GM21528 (cell line): ENCODE data around the gene DHX36.

Experiments used
- ATAC-seq: cut with Tn5 transposase; IDR thresholded peaks from one replicate; pipeline ENCODE4 v1.9.1; 2021; ENCODE audit warnings: mild to moderate bottlenecking, moderate library complexity; ENCODE audit not compliant: unreplicated experiment, low FRiP score

Gene DHX36, protein sequence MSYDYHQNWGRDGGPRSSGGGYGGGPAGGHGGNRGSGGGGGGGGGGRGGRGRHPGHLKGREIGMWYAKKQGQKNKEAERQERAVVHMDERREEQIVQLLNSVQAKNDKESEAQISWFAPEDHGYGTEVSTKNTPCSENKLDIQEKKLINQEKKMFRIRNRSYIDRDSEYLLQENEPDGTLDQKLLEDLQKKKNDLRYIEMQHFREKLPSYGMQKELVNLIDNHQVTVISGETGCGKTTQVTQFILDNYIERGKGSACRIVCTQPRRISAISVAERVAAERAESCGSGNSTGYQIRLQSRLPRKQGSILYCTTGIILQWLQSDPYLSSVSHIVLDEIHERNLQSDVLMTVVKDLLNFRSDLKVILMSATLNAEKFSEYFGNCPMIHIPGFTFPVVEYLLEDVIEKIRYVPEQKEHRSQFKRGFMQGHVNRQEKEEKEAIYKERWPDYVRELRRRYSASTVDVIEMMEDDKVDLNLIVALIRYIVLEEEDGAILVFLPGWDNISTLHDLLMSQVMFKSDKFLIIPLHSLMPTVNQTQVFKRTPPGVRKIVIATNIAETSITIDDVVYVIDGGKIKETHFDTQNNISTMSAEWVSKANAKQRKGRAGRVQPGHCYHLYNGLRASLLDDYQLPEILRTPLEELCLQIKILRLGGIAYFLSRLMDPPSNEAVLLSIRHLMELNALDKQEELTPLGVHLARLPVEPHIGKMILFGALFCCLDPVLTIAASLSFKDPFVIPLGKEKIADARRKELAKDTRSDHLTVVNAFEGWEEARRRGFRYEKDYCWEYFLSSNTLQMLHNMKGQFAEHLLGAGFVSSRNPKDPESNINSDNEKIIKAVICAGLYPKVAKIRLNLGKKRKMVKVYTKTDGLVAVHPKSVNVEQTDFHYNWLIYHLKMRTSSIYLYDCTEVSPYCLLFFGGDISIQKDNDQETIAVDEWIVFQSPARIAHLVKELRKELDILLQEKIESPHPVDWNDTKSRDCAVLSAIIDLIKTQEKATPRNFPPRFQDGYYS

GRCh38 chr3:154323891-154324738, at the start of gene DHX36:
Gene DHX36, minus strand, starts transcription at chr3:154324487. Its CDS starts 71 bp downstream, at chr3:154324416.
- peak; percentile 95 for ATAC-seq

DNA sequence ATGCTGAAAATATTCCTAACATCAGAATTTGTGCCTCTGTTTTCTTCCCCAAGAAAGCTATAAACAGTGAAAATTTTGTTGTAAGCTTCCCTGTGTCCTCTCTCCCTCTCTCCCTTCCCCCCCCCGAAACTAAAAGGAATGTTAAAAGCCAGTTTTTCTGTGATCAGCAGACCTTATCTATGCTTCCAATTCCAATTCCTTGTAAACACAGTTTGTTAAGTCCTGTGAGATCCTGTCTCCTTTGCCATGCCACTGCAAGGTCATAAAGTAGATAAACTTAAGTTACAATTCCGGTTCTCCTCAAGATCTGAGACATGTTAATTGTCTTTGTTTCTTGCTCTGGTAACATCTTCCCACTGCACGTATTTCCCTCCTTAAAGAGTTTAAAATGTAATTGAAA, 42.9 kb upstream of the DHX36 start:
- no peak for ATAC-seq

DNA sequence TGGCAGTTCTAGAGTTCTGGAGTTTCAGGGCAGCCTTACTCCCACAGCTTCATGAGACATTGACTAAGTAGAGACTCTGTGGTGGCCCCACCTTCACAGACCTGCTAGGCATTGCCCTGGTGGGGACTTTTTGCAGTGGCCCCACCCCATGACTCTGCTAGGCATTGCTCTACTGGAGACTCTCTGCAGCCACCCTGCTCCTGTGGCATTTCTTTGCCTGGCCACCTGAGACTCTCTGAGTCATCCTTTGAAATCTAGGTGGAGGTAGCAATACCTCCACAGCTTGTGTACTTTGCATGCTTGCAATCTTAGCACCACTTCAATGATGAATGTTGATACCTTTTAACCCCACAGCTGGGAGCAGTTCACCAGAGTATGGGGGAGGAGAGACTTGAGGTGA, 40.6 kb upstream of the DHX36 start:
- ATAC-seq: no peak

- no peak for ATAC-seq
Measured at GRCh38 chr3:154361099-154361498, 36.8 kb upstream of the DHX36 start.

DNA sequence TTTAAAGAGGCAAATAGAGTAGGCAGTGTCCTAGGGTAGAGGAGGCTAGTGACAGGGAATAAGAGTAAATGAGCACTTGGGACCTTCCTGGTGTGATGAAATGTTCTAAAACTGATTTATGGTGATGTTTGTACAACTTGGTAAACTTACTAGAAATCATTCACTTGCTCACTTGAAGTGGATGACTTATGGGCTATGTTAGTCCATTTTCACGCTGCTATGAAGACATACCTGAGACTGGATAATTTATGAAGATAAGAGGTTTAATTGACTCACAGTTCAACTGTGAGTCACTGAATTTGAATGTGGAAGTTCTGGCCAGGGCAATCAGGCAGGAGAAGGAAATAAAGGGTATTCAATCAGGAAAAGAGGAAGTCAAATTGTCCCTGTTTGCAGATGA, 31.7 kb upstream of the DHX36 start:
- no peak for ATAC-seq

DNA sequence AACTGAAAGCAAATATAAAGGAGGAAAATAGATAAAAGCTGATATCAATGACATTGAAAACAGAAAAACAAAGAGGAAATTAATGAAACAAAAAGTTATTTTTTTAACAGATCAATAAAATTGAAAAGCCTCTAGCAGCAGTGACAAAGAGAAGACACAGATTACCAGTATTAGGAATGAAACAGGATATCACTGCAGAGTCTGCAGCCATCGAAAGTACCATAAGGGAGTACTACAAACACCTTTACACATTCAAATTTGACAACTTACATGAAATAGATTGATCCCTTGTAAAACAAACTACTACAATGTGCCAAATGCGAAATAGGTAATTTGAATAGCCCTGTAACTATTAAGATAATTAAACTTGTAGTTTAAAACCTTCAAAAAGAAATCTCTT, 24.9 kb upstream of the DHX36 start:
- no peak for ATAC-seq

DNA sequence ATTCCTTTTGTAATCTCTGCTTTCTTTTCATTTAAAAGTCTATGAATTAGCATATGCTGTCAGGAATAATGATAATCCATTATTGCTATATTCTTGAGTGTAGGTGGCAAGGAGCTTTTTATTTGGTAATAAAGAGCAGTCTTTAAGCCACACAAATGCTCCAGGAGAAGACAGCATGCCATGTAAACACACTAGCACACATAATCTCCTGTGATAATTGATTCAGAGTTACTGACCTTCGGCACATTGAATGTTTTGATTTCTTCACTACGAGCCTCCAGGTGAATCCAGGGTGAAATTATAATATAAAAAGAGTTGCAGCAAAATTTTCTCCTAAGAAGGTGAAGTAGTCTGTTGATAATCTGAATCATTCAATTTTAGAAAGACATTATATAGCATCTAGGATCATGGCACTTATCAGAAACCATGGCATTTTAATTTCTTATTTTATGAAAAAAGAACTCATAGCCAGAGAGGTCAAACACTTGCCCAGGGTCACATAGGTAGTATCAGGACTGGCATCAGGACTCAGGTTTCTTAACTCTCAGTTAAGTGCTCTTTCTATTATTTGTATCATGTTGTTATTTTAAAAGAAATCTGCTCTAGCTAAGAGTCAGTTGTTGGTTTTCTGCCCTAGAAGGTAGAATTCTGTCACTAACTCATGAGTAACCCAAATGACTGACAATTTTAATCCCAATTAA, 21.3 kb upstream of the DHX36 start:
- ATAC-seq: no peak

DNA sequence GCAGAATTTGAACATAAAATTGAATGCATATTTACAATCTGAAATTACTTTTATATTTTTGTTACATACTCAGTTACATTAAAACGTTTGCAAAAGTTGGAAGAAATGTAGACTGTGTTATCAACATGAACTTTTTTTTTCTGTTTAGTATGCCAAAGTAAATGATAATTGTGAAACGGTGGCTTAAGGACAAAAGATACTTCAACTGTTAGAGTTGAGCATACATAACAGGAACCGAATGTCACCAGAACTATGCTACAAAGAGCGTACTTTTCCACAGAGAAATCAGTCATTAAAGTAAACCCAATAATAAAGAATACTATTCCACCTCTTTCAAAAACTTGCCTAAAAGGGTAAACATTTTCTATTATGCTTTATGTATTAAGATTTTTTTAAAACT, 14.3 kb upstream of the DHX36 start:
- ATAC-seq: no peak

GRCh38 chr3:154338008-154338407, 13.7 kb upstream of the DHX36 start:
- no peak for ATAC-seq

DNA sequence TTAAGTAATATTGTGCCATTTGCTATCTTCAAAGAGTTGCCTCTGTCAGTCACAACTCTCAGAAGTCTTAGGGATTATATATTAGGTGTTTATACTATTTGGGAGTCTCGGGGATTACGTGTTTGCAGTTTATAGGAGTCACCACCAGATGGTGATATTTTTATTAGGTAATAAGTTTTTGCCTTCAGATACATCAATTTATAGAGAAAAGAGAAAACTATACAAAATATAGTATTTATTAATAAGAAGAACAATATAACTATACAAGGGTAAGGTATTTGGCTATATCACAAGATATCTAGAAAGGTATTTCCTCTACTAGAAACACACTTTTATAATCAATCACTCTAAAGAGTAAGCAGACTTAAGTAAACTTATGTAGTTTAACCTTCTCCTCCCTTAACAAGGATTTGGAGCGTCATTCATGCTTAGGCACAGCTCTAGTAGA, 10.7 kb upstream of the DHX36 start:
- ATAC-seq: no peak

DNA sequence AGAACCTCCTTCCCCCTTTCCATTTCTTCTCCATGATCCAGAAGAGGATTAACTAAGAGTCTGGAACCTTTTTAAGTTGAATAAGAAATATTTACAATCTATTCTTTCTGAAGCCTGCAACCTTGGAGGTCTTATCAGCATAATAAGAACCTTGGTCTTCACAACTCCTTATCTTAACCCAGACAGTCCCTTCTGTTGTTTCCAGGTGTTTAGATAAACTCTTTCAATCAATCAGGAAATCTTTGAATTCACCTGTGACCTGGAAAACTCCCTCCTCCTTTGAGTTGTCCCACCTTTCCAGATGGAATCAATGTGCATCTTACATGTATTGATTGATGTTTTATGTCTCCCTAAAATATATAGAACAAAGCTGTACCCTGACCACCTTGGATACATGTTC, 3.6 kb upstream of the DHX36 start:
- no peak for ATAC-seq

DNA sequence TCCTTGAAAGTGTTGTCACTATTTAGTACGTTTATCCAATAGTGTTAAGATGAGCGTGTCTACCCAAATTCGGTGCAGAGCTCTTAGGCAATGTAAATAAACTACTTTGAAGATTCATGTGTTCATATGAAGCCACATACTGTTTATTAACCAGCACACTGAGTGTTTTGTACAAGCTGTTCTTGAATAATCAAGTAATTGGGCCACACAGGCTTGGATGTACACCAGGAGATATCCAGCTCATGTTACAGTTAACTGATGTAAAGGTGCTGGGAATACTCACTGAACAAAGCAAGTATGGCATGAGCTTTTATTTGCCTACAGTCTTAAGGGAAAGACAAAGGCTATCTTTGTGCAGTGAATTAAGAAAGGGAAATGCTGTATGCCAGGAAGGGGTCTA, 632 bp upstream of the DHX36 start:
- no peak for ATAC-seq

- ATAC-seq: no peak
Measured at GRCh38 chr3:154316974-154317767, 7.1 kb downstream of the DHX36 start.

DNA sequence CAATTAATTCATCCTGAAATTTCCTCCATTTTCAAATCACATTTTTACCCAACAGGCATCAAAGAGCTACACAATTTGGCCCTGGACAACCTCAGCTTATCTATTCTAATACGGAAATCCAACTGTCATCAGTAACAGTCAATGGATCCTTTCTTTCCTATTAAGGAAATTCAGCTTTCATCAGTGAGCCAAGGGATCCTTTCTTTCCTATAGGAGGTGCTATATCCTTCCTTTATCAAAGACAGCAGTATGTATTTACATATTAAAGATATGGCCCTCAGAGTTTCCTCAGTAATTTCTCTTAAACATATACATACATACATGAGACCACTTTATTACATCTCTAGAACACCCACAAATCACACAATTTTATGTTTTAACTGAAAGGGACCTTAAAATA, 10.1 kb downstream of the DHX36 start:
- no peak for ATAC-seq

GRCh38 chr3:154310840-154311239, 13.4 kb downstream of the DHX36 start:
- ATAC-seq: no peak

DNA sequence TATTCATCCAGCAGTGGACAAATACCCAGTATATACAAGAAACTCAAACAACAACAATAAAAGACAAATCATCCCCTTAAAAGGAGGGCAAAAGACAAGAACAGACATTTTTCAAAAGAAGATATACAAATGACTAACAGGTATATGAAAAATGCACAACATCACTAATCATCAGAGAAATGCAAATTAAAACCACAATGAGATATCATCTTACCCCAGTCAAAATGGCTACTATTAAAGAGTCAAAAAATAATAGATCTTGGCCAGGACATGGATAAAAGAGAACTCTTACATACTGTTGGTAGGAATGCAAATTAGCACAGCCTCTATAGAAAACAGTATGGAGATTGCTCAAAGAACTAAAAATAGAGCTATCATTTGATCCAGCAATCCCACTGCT, 16.9 kb downstream of the DHX36 start:
- ATAC-seq: no peak

DNA sequence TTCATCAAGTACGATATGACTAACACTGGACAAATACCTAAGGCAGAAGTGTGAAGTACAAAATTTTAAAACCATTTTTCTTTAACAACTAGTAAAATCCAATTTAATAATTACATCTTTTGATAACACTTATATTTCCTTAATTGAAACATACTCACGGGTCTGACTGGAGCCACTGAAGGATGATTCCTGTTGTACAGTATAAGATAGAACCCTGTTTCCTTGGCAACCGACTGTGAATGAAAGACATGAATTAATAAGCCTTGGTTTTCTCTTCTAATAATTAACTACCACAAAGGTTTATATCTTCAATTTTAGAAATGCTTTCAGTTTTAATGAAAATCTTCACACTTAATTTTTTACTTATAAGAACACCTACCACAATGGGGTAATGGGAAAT, 19.4 kb downstream of the DHX36 start:
- no peak for ATAC-seq

- ATAC-seq: no peak
Measured at GRCh38 chr3:154304116-154304786, 20.0 kb downstream of the DHX36 start.

DNA sequence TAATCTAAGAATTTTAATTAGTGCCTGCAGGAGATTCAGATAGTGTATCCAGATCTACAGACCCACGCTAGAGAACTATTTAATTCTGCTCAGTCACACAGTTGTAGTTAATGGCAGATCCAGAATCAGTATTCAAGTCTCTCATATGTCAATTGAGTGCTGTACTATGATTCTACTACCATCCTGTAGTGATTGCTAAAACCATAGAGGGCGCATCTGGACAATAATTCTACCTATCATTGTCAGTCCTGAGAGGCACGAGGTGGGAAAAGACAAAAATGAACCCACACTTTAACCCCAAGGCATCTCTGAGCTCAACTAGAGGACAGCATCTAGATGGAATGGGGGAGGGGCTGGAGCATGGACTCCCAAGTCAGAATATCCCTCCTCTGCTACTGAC, 22.7 kb downstream of the DHX36 start:
- ATAC-seq: no peak
